Suppressor macrophage (primary cell): ENCODE data around the gene RNU1-3.
"Not testable (repeated sequence)": the region's sequence is repeated elsewhere in the genome, so short reads cannot be mapped to it uniquely, and the experiment has no call there.

Source experiments
- DNase-seq, 4 experiments: peaks; one replicate each; pipeline ENCODE4 v3.0.0-alpha.2; 2020 to 2022

RNU1-3 gene

DNA sequence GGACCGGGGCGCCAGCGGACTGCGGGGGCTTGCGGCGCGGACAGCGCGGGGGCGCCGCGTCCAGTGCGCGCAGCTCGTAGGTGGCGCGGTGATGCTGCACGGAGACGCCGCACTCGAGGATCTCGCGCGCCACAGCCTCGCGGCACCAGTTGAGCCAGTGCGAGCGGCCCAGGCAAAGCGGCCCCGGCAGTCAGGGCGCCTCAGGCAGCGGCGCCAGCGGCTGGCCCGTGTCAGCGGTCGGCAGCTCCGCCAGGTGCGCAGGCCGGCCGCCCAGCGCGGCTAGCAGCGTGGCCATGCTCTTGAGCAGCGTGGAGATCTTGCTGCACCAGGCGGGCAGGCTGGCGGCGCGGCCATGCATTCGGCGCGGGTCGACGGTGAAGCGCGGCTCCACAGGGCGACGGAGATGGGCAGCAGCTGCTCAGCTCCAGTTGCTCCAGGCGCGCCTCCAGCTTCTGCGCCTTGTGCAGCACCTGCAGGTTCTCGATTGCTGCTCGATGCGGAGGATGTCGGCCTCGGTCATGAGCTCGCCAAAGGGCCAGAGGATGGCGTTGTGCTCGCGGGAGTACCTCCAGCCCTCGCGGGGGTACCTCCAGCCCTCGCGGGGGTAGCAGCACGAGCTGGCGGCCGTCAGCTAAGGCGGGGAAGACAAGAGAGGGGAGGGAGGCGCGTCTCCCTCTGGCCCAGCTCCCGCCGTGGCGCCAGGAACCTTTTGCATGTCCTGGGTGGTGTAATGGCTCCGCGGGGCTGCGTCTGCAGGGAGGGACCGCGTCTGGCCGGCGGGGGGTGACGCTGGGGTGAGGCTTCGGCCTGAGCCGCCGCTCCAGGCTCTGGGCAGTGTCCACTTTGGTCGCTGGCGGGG is 26.9 kb upstream of the RNU1-3 start:
- not testable (repeated sequence) for DNase-seq

GRCh38 chr1:16692717-16693448 is 26.1 kb upstream of the RNU1-3 start:
- not testable (repeated sequence) for DNase-seq

DNA sequence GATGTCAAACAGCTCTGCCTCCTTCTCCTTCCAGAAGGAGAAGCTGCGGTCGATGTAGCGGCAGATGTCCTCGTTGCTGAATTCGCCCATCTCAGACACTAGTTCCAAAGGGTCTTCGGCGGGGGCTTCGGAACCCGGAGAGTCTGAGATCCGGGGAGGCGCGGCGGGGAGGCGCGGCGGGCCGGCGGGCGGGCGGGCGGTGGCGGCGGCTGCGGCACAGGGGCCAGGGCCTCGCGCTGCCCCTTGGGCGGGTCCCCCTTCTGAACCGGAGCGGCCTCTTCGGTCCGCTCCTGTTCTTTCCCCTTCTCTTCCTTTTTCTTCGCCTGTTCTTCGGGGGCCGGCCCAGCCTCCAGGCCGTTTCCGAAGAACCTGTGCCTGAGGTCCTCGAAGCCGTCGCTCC is 25.5 kb upstream of the RNU1-3 start:
- not testable (repeated sequence) for DNase-seq

- DNase-seq: not testable (repeated sequence)
Observed at GRCh38 chr1:16690971-16691682, 24.4 kb upstream of the RNU1-3 start.

GRCh38 chr1:16687132-16687800 is 20.5 kb upstream of the RNU1-3 start:
- DNase-seq: not testable (repeated sequence)

DNA sequence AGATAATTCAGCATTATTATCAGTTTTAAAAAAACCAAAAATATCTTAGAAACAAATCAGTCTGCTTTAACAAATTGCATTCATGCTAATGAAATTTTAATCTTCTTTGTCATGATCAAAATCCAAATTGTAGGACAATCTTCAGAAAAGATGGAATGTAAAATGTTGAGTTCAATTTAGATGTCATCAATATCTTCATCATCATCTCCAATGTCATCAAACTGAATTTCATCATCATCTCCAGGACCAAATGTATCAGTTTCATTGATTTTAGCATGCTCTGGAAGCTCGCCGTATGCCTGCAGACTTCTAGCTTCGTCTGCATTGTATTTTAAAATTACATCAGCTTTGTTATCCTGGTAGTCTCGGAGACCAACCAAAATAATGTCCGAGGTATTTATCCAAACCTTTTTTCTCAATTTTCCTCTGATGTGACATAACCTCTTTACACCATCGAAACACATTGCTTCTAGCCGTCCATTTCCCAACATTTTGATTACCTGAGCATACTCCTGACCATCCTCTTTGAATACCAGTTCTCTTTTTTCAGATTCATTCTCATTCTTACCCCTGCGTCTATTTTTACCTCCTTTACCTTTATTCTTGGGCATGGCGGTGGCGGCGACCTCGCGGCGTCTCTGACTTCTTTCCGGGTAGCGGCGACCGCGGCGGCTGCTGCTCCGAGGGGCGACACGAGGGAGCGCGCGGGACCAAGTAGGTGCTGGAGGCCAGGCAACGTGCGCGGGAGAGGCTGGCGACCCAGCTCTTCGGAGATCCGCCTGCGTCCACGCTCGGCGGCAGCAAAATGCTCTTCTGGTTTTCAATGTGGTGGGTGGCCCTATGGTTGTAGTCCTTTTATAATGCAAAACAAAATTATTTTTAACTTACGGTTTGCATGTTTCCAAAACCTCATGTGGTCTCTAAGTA is 19.0 kb upstream of the RNU1-3 start:
- not testable (repeated sequence) for DNase-seq

GRCh38 chr1:16684738-16685337 is 18.1 kb upstream of the RNU1-3 start:
- DNase-seq: not testable (repeated sequence)

GRCh38 chr1:16684152-16684551 is 17.4 kb upstream of the RNU1-3 start:
- DNase-seq: not testable (repeated sequence)

DNA sequence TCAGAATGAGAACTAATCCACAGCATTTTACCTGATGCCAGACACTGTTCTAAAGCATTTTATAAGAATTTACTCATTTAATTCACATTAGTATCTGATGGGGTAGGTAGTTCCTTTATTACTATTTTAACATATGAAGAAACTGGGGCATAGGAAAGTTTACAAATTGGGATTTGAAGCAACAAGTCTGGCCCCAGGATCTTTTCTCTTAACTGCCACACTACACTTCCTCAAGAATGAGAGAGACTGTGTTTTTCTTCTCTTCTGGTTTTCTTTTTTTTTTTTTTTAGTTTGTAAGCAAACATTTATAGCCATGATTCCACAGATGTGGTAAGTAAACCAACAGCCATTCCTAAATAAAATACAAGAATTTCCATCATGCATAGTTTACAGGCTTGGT is 16.1 kb upstream of the RNU1-3 start:
- DNase-seq: not testable (repeated sequence)

DNA sequence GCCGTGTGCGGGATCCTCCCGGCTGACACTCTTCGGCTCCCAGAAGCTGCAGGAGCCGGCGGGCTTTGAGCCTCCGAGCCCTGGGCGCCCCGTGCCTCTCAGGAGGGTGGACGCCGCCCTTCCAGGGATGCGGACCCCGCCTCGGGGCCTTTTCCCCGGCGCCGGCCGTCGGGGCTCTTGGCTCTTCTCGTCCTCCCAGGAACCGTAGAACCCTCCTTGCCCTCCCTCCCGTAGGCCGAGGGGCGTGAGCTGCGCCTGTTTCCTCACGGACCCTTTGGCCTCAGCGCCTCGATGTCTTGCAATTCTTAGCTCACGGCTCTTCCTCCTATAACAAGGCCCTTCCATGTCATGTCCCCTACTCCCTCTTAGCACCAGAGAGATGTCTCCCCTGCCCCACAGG is 13.6 kb upstream of the RNU1-3 start:
- not testable (repeated sequence) for DNase-seq

DNA sequence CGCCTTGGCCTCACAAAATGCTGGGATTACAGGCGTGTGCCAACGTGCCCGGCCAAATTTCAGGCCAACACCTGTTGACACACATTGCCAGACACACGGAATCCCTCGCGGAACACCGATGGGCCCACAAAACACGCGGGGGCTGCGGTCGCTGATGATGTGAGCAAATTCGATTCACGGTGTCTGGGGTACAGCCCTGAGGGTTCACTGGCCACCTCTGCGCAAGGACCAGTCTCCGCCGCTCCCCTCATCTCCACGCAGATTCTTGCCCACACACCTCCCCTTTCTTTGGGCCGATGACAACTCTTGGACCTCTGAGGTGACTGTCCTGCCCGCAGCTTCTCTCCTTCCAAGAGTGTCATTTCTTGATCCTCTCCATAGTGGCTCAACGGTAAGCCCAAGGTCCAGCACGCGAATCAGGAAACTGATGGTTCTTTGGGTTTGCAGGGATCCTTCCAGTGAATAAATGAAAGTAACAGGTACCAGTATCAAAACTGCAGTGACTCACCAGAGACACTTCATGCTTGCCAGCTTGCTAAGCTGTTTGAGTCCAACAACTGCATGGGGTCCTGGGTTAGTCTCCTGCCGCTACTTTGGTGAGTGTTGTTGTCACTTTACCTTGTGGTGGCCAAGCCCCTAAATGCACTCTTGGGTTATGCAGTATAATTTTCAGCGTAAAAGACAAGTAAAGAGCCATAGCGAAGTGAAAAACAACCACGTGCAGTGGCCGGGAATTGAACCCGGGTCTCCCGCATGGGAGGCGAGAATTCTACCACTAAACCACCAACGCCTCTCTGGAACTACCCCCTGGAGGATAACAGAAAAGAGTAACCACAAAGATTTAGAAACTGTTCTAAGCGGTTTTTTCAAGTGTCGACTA is 11.0 kb upstream of the RNU1-3 start:
- DNase-seq: peak; percentile 66 to 88 (median 80)

GRCh38 chr1:16676661-16677523 is 10.1 kb upstream of the RNU1-3 start:
- DNase-seq: peak; percentile 15 to 45 (median 22)

DNA sequence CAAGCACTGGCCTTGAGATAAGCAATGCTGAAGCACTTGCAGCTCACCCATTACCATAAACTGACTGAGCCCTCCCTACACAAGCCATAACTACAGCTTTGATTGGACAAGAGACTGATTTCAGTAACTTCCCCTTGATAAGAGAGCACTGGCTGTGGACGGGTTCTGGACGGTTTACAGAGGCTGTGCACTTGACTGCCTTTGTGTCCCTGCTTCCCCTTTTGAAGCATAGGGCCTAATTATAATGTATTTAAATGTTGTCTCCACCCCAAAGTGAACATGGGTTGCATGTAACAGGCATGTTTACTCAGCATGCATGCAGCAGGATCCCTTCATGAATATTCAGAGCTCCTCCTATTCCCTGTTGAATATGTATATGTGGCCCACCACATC is 8.4 kb upstream of the RNU1-3 start:
- DNase-seq: not testable (repeated sequence)

DNA sequence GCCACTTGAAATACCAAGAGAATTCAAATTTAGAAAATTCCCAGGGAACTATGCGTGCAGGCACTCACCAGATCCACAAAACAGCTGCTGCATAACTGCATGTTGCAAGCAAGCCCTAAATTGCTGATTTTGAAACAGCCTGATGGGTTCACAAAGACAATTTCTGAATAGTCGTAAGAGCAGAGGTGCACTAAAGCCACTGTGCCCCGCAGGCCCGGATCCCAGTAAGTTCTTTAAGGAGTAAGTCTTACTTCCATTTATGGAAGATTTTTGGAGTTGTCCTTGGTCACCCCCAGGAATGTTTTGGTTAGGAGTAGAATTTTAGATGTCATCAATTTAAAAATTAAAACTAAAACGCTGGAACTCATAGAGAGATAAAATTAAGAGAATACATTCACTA is 7.2 kb upstream of the RNU1-3 start:
- DNase-seq: not testable (repeated sequence)

GRCh38 chr1:16665836-16666235 is 912 bp downstream of the RNU1-3 start:
- not testable (repeated sequence) for DNase-seq

- DNase-seq: not testable (repeated sequence)
Observed at GRCh38 chr1:16658234-16658633, 8.5 kb downstream of the RNU1-3 start.

- not testable (repeated sequence) for DNase-seq
Observed at GRCh38 chr1:16656981-16657683, 9.6 kb downstream of the RNU1-3 start.

DNA sequence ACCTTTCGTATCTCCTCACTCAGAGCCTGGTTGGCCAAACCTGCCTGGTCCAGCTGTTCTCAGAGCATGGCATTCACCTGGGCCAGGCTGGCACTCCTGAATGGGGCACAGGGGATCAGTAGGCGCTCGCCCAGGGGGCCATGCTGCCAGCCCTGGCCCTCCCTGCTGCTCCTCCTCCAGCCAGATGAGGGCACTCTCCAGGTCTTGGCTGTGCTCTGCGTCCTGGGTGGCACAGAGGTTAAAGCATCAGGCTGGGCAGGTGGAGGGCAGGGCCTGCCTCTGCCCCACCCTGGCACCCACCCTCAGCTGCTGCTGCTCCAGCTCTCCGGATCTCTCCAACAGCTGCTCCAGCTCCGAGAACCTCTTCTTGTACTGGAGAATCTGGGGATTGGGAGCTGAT is 10.2 kb downstream of the RNU1-3 start:
- DNase-seq: not testable (repeated sequence)
